ENCODE measurements around the gene BLOC1S4. TPM values are rescaled to one million over a fixed set of nuclear protein-coding genes. Genes with fewer than 3 reads are reported as not detected.

Gene BLOC1S4
- total RNA-seq, 4 donors from 2014 or later: 1.00 to 18.8 (median 12.4) TPM

GRCh38 chr4:6686104-6686787 lies 29.7 kb upstream of the BLOC1S4 start:
- WGBS, 2 donors (ENCODE audit: low coverage in 1 of 2): 79 to 80% methylated on average over 1 to 4 of the region's 4 CpGs
- in situ Hi-C loops (cut with MboI; ENCODE audit: low pct_ligation_motif_present in 1 of 4, low pct_unique_long_range_greater_than_20kb in 1 of 4, low sequenced_read_pairs in 3 of 4): no loop called here
- intact Hi-C loops (cut with DNase I; ENCODE audit: low total_unique reads): no loop called here

GRCh38 chr4:6687947-6688878 lies 27.8 kb upstream of the BLOC1S4 start:
- Histone ChIP-seq H3K27me3 (no peaks in the 10 kb centered on the region), H3K9me3 (no peaks in the 10 kb centered on the region), H3K27ac (peak overlapping the region; percentile 34 to 55 (median 44)), H3K4me1 (peaks cover 0 to 17% (median 7%) of the 10 kb centered on the region in 4 donors), H3K36me3 (no peaks in the 10 kb centered on the region), H3K4me3 (no peak overlapping the region)
- intact Hi-C loops (cut with DNase I; ENCODE audit: low total_unique reads): no loop called here
- in situ Hi-C loops (cut with MboI; ENCODE audit: low pct_ligation_motif_present in 1 of 4, low pct_unique_long_range_greater_than_20kb in 1 of 4, low sequenced_read_pairs in 3 of 4): no loop called here
- WGBS, 2 donors (ENCODE audit: low coverage in 1 of 2): 85% methylated on average over 24 of the region's 24 CpGs; no CpG with 5 or more reads in 1 of the 2 donors
- DNase-seq: no peak
- TF ChIP-seq EP300 (IDR thresholded peaks at IDR 0.05; ENCODE audit: low read depth) (no peak), POLR2A (IDR thresholded peaks at IDR 0.05) (no peak), POLR2AphosphoS5 (IDR thresholded peaks at IDR 0.05) (no peak), CTCF (IDR thresholded peaks at IDR 0.05) (no peak)

More at GRCh38 chr4:6686104-6686787, 29.7 kb upstream of the BLOC1S4 start:
- Histone ChIP-seq H3K9me3 (no peaks in the 10 kb centered on the region), H3K4me1 (peaks cover 0 to 17% (median 7%) of the 10 kb centered on the region in 4 donors), H3K36me3 (no peaks in the 10 kb centered on the region), H3K27ac (no peak overlapping the region), H3K4me3 (no peak overlapping the region), H3K27me3 (no peaks in the 10 kb centered on the region)
- no peak for DNase-seq
- no peak for TF ChIP-seq POLR2AphosphoS5 (IDR thresholded peaks at IDR 0.05)
- TF ChIP-seq CTCF (IDR thresholded peaks at IDR 0.05): no peak
- no peak for TF ChIP-seq EP300 (IDR thresholded peaks at IDR 0.05; ENCODE audit: low read depth)
- no peak for TF ChIP-seq POLR2A (IDR thresholded peaks at IDR 0.05)

GRCh38 chr4:6688879-6689505 lies 27.0 kb upstream of the BLOC1S4 start:
- Histone ChIP-seq H3K27me3 (no peaks in the 10 kb centered on the region), H3K36me3 (no peaks in the 10 kb centered on the region), H3K9me3 (no peaks in the 10 kb centered on the region), H3K4me3 (no peak overlapping the region), H3K4me1 (peaks cover 0 to 20% (median 10%) of the 10 kb centered on the region in 4 donors), H3K27ac (peak overlapping the region; percentile 42 to 69 (median 51))
- no peak for TF ChIP-seq POLR2AphosphoS5 (IDR thresholded peaks at IDR 0.05)
- TF ChIP-seq CTCF (IDR thresholded peaks at IDR 0.05): no peak
- TF ChIP-seq POLR2A (IDR thresholded peaks at IDR 0.05): no peak
- no peak for TF ChIP-seq EP300 (IDR thresholded peaks at IDR 0.05; ENCODE audit: low read depth)
- intact Hi-C loops (cut with DNase I; ENCODE audit: low total_unique reads): no loop called here
- 42% methylated on average over 23 of the region's 23 CpGs; no CpG with 5 or more reads in 1 of the 2 donors for WGBS, 2 donors (ENCODE audit: low coverage in 1 of 2)
- in situ Hi-C loops (cut with MboI; ENCODE audit: low pct_ligation_motif_present in 1 of 4, low pct_unique_long_range_greater_than_20kb in 1 of 4, low sequenced_read_pairs in 3 of 4): no loop called here
- DNase-seq: peak; percentile 55
